Activated naive CD8-positive, alpha-beta T cell treated with anti-CD3 and anti-CD28 coated beads, Interleukin-2, amount 50 U/mL, for 24 hours (primary cell): ENCODE data around the gene CIRBP.

Source experiments
- ATAC-seq: fragments of 150-1000 bp; cut with Tn5 transposase; one replicate; pipeline ENCODE4 v1.10.0; 2021
- DNase-seq: peaks from one replicate; pipeline ENCODE4 v3.0.0; 2021
- H3K27ac Mint-ChIP-seq: one replicate; pipeline ENCODE4 v1.8.0; 2021; ENCODE audit warnings: mild to moderate bottlenecking, mixed read lengths
- H3K27me3 Mint-ChIP-seq: one replicate; pipeline ENCODE4 v1.8.0; 2021; ENCODE audit warnings: mixed read lengths
- H3K36me3 Mint-ChIP-seq: one replicate; pipeline ENCODE4 v1.8.0; 2021; ENCODE audit warnings: low read depth, mixed read lengths
- H3K4me1 Mint-ChIP-seq: one replicate; pipeline ENCODE4 v1.8.0; 2021; ENCODE audit warnings: mixed read lengths
- H3K4me3 Mint-ChIP-seq: one replicate; pipeline ENCODE4 v1.8.0; 2021; ENCODE audit warnings: mild to moderate bottlenecking, moderate library complexity, mixed read lengths
- H3K9me3 Mint-ChIP-seq: one replicate; pipeline ENCODE4 v1.8.0; 2021; ENCODE audit warnings: mixed read lengths

Gene CIRBP

GRCh38 chr19:1280636-1281568, 11.8 kb downstream of the CIRBP start:
- DNase-seq (no peak), ATAC-seq (no peak)
- H3K4me3 Mint-ChIP-seq, result no peak overlapping the region
- peaks cover 14% of the 10 kb centered on the region for H3K27me3 Mint-ChIP-seq
- peaks cover 12% of the 10 kb centered on the region for H3K36me3 Mint-ChIP-seq
- peaks cover 18% of the 10 kb centered on the region for H3K4me1 Mint-ChIP-seq
- H3K27ac Mint-ChIP-seq, result no peak overlapping the region
- no peaks in the 10 kb centered on the region for H3K9me3 Mint-ChIP-seq

- Mint-ChIP-seq H3K9me3 (no peaks in the 10 kb centered on the region), H3K4me1 (peaks cover 15% of the 10 kb centered on the region), H3K36me3 (peaks cover 8% of the 10 kb centered on the region), H3K4me3 (no peak overlapping the region), H3K27me3 (peaks cover 17% of the 10 kb centered on the region), H3K27ac (no peak overlapping the region)
- ATAC-seq (no peak), DNase-seq (no peak)
These were observed 12.6 kb downstream of the CIRBP start for GRCh38 chr19:1281569-1282287.

GRCh38 chr19:1282588-1283206, 13.6 kb downstream of the CIRBP start:
- peaks cover 19% of the 10 kb centered on the region for H3K27me3 Mint-ChIP-seq
- DNase-seq, result no peak
- no peaks in the 10 kb centered on the region for H3K9me3 Mint-ChIP-seq
- ATAC-seq, result no peak
- no peak overlapping the region for H3K4me3 Mint-ChIP-seq
- no peak overlapping the region for H3K27ac Mint-ChIP-seq
- H3K4me1 Mint-ChIP-seq, result peaks cover 10% of the 10 kb centered on the region
- H3K36me3 Mint-ChIP-seq, result peaks cover 5% of the 10 kb centered on the region

DNA sequence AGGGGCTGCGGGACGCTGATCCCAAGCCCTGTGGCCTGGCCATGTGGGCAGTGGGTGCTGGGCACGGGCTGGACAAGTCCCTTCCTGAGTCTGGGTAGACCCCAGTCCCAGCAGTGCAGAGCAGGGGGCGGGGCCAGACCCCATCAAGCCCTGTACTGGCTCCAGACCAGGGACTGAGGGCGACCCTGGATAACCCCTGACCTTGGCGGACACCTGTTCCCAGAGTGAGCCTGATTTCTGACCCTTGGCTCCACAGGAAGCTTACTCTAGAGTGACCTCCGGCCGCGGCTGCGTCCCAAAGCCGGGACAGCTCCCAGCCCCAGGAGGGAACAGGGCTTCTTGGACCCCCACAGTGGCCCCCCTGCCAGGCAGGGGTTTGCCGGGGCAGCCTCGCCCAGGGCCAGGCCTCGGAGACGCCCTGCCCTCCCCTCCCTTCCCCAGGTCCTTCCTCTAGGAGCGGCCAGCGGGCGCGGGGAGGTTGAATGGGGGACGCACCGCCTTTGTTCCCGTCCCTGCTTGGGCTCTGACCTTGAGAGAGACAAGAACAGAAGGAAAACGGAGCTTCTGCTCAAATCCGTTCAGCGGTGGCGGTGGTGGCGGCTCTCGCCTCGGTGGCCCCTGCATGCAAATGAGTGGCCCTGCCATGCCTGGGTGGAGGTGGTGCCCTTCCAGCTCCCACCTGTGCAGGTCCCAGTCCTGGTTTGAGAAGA, 14.2 kb downstream of the CIRBP start:
- DNase-seq, result no peak
- Mint-ChIP-seq H3K36me3 (peaks cover 5% of the 10 kb centered on the region), H3K27ac (no peak overlapping the region), H3K27me3 (peaks cover 22% of the 10 kb centered on the region), H3K4me3 (no peak overlapping the region), H3K9me3 (no peaks in the 10 kb centered on the region), H3K4me1 (peaks cover 5% of the 10 kb centered on the region)
- ATAC-seq, result no peak

GRCh38 chr19:1283917-1284292, 14.8 kb downstream of the CIRBP start:
- Mint-ChIP-seq H3K27me3 (peaks cover 23% of the 10 kb centered on the region), H3K4me1 (peaks cover 5% of the 10 kb centered on the region), H3K36me3 (peaks cover 5% of the 10 kb centered on the region), H3K4me3 (no peak overlapping the region), H3K27ac (no peak overlapping the region), H3K9me3 (no peaks in the 10 kb centered on the region)
- DNase-seq (no peak), ATAC-seq (no peak)

GRCh38 chr19:1284293-1284978, 15.3 kb downstream of the CIRBP start:
- H3K4me1 Mint-ChIP-seq, result peaks cover 5% of the 10 kb centered on the region
- DNase-seq (no peak), ATAC-seq (no peak)
- no peaks in the 10 kb centered on the region for H3K9me3 Mint-ChIP-seq
- peaks cover 27% of the 10 kb centered on the region for H3K27me3 Mint-ChIP-seq
- no peak overlapping the region for H3K4me3 Mint-ChIP-seq
- peaks cover 5% of the 10 kb centered on the region for H3K36me3 Mint-ChIP-seq
- H3K27ac Mint-ChIP-seq, result no peak overlapping the region

GRCh38 chr19:1284979-1285736, 16.0 kb downstream of the CIRBP start:
- Mint-ChIP-seq H3K36me3 (peaks cover 2% of the 10 kb centered on the region), H3K27ac (no peak overlapping the region), H3K9me3 (no peaks in the 10 kb centered on the region), H3K27me3 (peaks cover 27% of the 10 kb centered on the region), H3K4me1 (peaks cover 2% of the 10 kb centered on the region), H3K4me3 (no peak overlapping the region)
- DNase-seq, result no peak
- ATAC-seq, result no peak

GRCh38 chr19:1285737-1286360, 16.7 kb downstream of the CIRBP start, which contains the start of gene EFNA2:
Gene EFNA2 (plus strand): TSS chr19:1285873. CDS start chr19:1286169, 296 bp downstream.
- no peak for ATAC-seq
- no peak within 1 kb of the TSS for H3K27ac Mint-ChIP-seq

DNA sequence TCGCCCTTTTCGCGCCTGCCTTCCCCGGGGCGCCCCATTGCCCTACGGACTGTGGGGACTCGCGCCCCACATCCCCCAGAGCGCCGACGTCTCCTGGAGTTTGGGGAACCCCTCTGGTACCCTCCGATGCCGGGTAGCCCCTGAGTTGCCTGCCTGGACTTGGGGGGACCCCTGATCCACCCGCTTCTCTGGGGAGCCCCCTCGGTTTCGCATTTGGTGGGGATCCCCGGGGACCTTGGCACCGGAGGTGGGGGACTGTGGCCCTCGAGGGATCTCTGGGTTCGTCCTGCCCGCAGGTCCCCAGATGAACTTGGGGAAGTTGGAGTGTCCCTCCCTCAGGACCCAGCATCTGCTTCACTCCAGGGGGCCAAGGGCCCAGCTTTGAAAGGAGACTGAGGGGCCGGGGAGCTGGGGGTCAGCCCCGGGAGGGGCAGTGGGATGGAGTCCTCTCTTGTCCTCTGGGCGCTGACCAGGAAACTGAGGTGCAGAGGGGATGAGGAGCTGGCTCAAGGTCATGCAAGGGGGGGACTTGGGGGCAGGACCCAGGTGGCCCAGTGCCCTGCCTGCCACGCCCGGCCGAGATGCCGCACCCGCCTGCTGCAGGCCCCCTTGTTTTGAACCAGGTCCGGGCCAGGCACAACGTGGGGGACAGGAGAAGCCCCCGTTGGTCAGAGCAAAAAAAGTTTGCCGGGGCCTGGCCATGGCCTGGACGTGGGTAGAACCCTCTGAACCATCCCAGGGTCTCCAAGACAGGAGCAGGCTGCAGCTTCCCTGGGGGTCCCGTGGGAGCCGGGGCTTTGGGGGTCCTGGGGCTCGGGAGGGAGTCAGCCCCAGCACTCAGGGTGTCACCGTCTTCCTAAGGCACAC, 17.6 kb downstream of the CIRBP start:
- Mint-ChIP-seq H3K27me3 (peaks cover 29% of the 10 kb centered on the region), H3K36me3 (no peaks in the 10 kb centered on the region), H3K4me1 (no peaks in the 10 kb centered on the region), H3K27ac (no peak overlapping the region), H3K4me3 (peak overlapping the region; percentile 17), H3K9me3 (no peaks in the 10 kb centered on the region)
- ATAC-seq (no peak), DNase-seq (no peak)

More at GRCh38 chr19:1285737-1286360, 16.7 kb downstream of the CIRBP start, which contains the start of gene EFNA2:
- Mint-ChIP-seq H3K27me3 (peaks cover 27% of the 10 kb centered on the region), H3K4me3 (peak within 1 kb of the TSS; percentile 17), H3K9me3 (no peaks in the 10 kb centered on the region), H3K4me1 (no peaks in the 10 kb centered on the region), H3K36me3 (no peaks in the 10 kb centered on the region)
- no peak for DNase-seq

- Mint-ChIP-seq H3K4me1 (no peaks in the 10 kb centered on the region), H3K4me3 (no peak overlapping the region), H3K36me3 (no peaks in the 10 kb centered on the region), H3K27ac (no peak overlapping the region), H3K27me3 (peaks cover 33% of the 10 kb centered on the region), H3K9me3 (no peaks in the 10 kb centered on the region)
- DNase-seq (no peak), ATAC-seq (no peak)
These were observed 18.5 kb downstream of the CIRBP start for GRCh38 chr19:1287354-1288225.

DNA sequence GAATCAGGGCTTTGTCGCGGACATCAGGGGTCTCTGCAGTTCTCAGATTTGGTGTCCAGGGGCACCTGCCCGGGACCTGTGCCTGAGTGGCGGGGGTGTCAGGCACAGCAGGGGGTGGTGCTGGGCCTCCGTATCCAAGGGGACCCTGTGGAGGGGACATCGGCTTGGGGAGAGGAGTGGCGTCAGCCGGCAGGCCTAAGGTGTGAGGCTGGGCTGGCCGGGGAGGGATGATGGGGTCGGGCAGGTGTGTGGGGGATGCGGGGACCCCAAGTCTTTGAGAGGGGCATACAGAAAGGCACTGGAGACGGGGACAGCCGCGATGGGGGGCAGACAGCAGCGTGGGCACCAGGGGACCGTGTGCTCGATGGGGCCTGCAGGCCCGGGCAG, 19.1 kb downstream of the CIRBP start:
- no peaks in the 10 kb centered on the region for H3K4me1 Mint-ChIP-seq
- DNase-seq, result no peak
- H3K27ac Mint-ChIP-seq, result no peak overlapping the region
- no peak overlapping the region for H3K4me3 Mint-ChIP-seq
- H3K36me3 Mint-ChIP-seq, result no peaks in the 10 kb centered on the region
- H3K9me3 Mint-ChIP-seq, result no peaks in the 10 kb centered on the region
- H3K27me3 Mint-ChIP-seq, result peaks cover 36% of the 10 kb centered on the region
- no peak for ATAC-seq
